Neural progenitor cell (in vitro differentiated cells): ENCODE measurements around the gene ZAR1L. TPM values are rescaled to one million over a fixed set of nuclear protein-coding genes. Genes with fewer than 3 reads are reported as not detected.
"Not testable (repeated sequence)": the region's sequence is repeated elsewhere in the genome, so short reads cannot be mapped to it uniquely, and the experiment has no call there.

Experiments
- DNase-seq: peaks from one replicate; pipeline ENCODE4 v3.0.0-alpha.2; 2016; ENCODE audit warnings: low spot score
- H2AFZ ChIP-seq: fragments of 200-600 bp; sonication (generic); replicated peaks from 2 replicates; pipeline ENCODE4 v1.6.1; 2016; ENCODE audit warnings: antibody characterized with exemption
- H3F3A ChIP-seq: fragments of 200-600 bp; sonication (generic); 2 replicates; pipeline ENCODE4 v1.6.1; 2016; ENCODE audit warnings: antibody characterized with exemption, low read depth
- H3K27ac ChIP-seq: fragments of 200-600 bp; sonication (generic); 2 replicates; pipeline ENCODE4 v1.5.1; 2016; ENCODE audit warnings: mild to moderate bottlenecking
- H3K27me3 ChIP-seq: fragments of 200-600 bp; sonication (generic); 2 replicates; pipeline ENCODE4 v1.6.1; 2016; ENCODE audit warnings: mild to moderate bottlenecking, moderate library complexity
- H3K36me3 ChIP-seq: fragments of 200-600 bp; sonication (generic); 2 replicates; pipeline ENCODE4 v1.5.1; 2016
- H3K4me1 ChIP-seq: fragments of 200-600 bp; sonication (generic); 2 replicates; pipeline ENCODE4 v1.6.1; 2016; ENCODE audit warnings: mixed run types
- H3K4me2 ChIP-seq: fragments of 200-600 bp; sonication (generic); 2 replicates; pipeline ENCODE4 v1.6.1; 2016
- H3K4me3 ChIP-seq: fragments of 200-600 bp; sonication (generic); 2 replicates; pipeline ENCODE4 v1.5.1; 2016
- H3K79me2 ChIP-seq: fragments of 200-600 bp; sonication (generic); 2 replicates; pipeline ENCODE4 v1.6.1; 2016; ENCODE audit warnings: low read depth
- H3K9ac ChIP-seq: fragments of 200-600 bp; sonication (generic); 2 replicates; pipeline ENCODE4 v1.6.1; 2016
- H3K9me3 ChIP-seq: fragments of 200-600 bp; sonication (generic); 2 replicates; pipeline ENCODE4 v1.5.1; 2016; ENCODE audit warnings: low read depth
- H4K20me1 ChIP-seq: fragments of 200-600 bp; sonication (generic); 2 replicates; pipeline ENCODE4 v1.6.1; 2016; ENCODE audit warnings: low read depth
- H3K27ac Mint-ChIP-seq: 3 replicates; pipeline ENCODE4 v1.8.0; 2021; ENCODE audit warnings: mixed read lengths
- H3K27me3 Mint-ChIP-seq: 2 replicates; pipeline ENCODE4 v1.8.0; 2022; ENCODE audit warnings: low read depth, mild to moderate bottlenecking, inconsistent platforms, moderate library complexity, mixed read lengths; ENCODE audit not compliant: insufficient read depth
- H3K36me3 Mint-ChIP-seq: 3 replicates; pipeline ENCODE4 v1.8.0; 2021; ENCODE audit warnings: mixed read lengths
- H3K4me1 Mint-ChIP-seq: 3 replicates; pipeline ENCODE4 v1.8.0; 2021; ENCODE audit warnings: mixed read lengths
- H3K4me3 Mint-ChIP-seq: 3 replicates; pipeline ENCODE4 v1.8.0; 2021; ENCODE audit warnings: mild to moderate bottlenecking, moderate library complexity, mixed read lengths
- H3K9me3 Mint-ChIP-seq: 3 replicates; pipeline ENCODE4 v1.8.0; 2020; ENCODE audit warnings: mixed read lengths
- EZH2 ChIP-seq: fragments of 200-600 bp; sonication (generic); IDR thresholded peaks from 2 replicates; pipeline ENCODE4 v1.6.1; 2017; ENCODE audit warnings: antibody characterized with exemption, mild to moderate bottlenecking, moderate library complexity
- EZH2phosphoT487 ChIP-seq: fragments of 200-600 bp; sonication (generic); IDR thresholded peaks from 2 replicates; pipeline ENCODE4 v1.6.1; 2017; ENCODE audit warnings: antibody characterized with exemption
- total RNA-seq: library from RNA; depleted of rRNA; stranded (reverse); fragments of >200 nt; gene quantifications from 2 replicates; pipeline ENCODE4 v1.2.3, GENCODE V29; 2015; ENCODE audit warnings: low replicate concordance
- TF ChIP-seq, protein P1 (sequence below): fragments of 200-600 bp; sonication (generic); IDR thresholded peaks from 2 replicates; pipeline ENCODE4 v1.5.1; 2017; ENCODE audit warnings: antibody characterized with exemption, mild to moderate bottlenecking

Gene ZAR1L
- total RNA-seq: 2.2 TPM in 1 of 2 replicates, not detected in the other

- peak within 1 kb of the TSS; percentile 90 for H3K4me3 Mint-ChIP-seq
- peak; percentile 89 for DNase-seq
- TF ChIP-seq EZH2: no peak
- TF ChIP-seq, protein P1, sequence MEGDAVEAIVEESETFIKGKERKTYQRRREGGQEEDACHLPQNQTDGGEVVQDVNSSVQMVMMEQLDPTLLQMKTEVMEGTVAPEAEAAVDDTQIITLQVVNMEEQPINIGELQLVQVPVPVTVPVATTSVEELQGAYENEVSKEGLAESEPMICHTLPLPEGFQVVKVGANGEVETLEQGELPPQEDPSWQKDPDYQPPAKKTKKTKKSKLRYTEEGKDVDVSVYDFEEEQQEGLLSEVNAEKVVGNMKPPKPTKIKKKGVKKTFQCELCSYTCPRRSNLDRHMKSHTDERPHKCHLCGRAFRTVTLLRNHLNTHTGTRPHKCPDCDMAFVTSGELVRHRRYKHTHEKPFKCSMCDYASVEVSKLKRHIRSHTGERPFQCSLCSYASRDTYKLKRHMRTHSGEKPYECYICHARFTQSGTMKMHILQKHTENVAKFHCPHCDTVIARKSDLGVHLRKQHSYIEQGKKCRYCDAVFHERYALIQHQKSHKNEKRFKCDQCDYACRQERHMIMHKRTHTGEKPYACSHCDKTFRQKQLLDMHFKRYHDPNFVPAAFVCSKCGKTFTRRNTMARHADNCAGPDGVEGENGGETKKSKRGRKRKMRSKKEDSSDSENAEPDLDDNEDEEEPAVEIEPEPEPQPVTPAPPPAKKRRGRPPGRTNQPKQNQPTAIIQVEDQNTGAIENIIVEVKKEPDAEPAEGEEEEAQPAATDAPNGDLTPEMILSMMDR: no peak
- TF ChIP-seq EZH2phosphoT487: no peak
- Histone ChIP-seq H3K27ac (peak within 1 kb of the TSS; percentile 74), H3K27me3 (no peaks in the 10 kb centered on the region), H3K9ac (peak within 1 kb of the TSS; percentile 22), H2AFZ (peak within 1 kb of the TSS; percentile 87), H3K79me2 (peaks cover 21% of the 10 kb centered on the region), H3K4me1 (no peaks in the 10 kb centered on the region), H3K36me3 (peaks cover 11% of the 10 kb centered on the region), H4K20me1 (no peaks in the 10 kb centered on the region), H3K4me2 (peak within 1 kb of the TSS; percentile 81), H3K4me3 (peak within 1 kb of the TSS; percentile 49), H3K9me3 (no peaks in the 10 kb centered on the region), H3F3A (peaks cover 23% of the 10 kb centered on the region)
- H3K27me3 Mint-ChIP-seq: peaks cover 2% of the 10 kb centered on the region
- no peaks in the 10 kb centered on the region for H3K9me3 Mint-ChIP-seq
- H3K27ac Mint-ChIP-seq: peak within 1 kb of the TSS; percentile 94
- peaks cover 6% of the 10 kb centered on the region for H3K36me3 Mint-ChIP-seq
- peaks cover 12% of the 10 kb centered on the region for H3K4me1 Mint-ChIP-seq
Observed at GRCh38 chr13:32315238-32316027, at the start of gene ZAR1L, which contains the start of gene BRCA2. ZAR1L (minus strand) TSS chr13:32315363; CDS start chr13:32311925, 3,438 bp downstream. BRCA2 (plus strand) TSS chr13:32315508; CDS start chr13:32316461, 953 bp downstream.

- peaks cover 20% of the 10 kb centered on the region for H3K36me3 ChIP-seq
- Mint-ChIP-seq H3K36me3 (peaks cover 14% of the 10 kb centered on the region), H3K27me3 (no peaks in the 10 kb centered on the region), H3K4me3 (no peak overlapping the region), H3K27ac (no peak overlapping the region), H3K4me1 (no peaks in the 10 kb centered on the region), H3K9me3 (no peaks in the 10 kb centered on the region)
- no peaks in the 10 kb centered on the region for H3K79me2 ChIP-seq
- no peaks in the 10 kb centered on the region for H3K27me3 ChIP-seq
- H3K9me3 ChIP-seq: no peaks in the 10 kb centered on the region
- no peaks in the 10 kb centered on the region for H3K4me1 ChIP-seq
- no peak for DNase-seq
- no peaks in the 10 kb centered on the region for H4K20me1 ChIP-seq
- no peak overlapping the region for H3K27ac ChIP-seq
- no peak overlapping the region for H3K9ac ChIP-seq
- no peak overlapping the region for H3K4me2 ChIP-seq
- TF ChIP-seq EZH2phosphoT487 (no peak), EZH2 (no peak)
- no peak overlapping the region for H2AFZ ChIP-seq
- H3K4me3 ChIP-seq: no peak overlapping the region
- H3F3A ChIP-seq: no peaks in the 10 kb centered on the region
Observed at GRCh38 chr13:32362574-32362973, 47.4 kb upstream of the ZAR1L start.

- not testable (repeated sequence) for H3K27ac Mint-ChIP-seq, H3K4me3 Mint-ChIP-seq, H3K27me3 Mint-ChIP-seq, H3K4me3 ChIP-seq, H3K79me2 ChIP-seq, H3K4me1 Mint-ChIP-seq, H3F3A ChIP-seq, H3K9me3 Mint-ChIP-seq, H3K9ac ChIP-seq, H3K27ac ChIP-seq, DNase-seq, H3K27me3 ChIP-seq, H3K9me3 ChIP-seq, H2AFZ ChIP-seq, H3K36me3 ChIP-seq, H3K4me1 ChIP-seq, H4K20me1 ChIP-seq, H3K4me2 ChIP-seq
- peaks cover 15% of the 10 kb centered on the region for H3K36me3 Mint-ChIP-seq
Observed at GRCh38 chr13:32355935-32356334, 40.8 kb upstream of the ZAR1L start.

DNA sequence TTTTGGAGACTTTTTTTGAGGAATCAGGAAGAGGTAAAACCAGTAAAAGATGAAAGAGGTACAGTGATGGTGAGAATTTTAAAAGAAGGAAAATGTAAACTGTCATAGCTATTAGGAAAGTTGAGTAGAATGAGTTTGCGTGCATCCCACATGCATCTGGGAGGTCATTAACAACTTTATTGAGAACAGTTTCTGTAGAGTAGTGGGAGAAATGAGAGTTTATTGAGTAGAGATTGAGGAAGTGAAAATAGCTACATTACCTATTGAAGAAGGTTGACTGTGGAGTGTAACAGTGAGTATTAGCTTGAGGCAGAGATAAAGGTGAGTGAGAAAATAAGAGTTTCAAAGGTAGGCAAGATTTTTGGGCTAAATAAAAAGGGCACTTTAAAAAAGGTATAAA is 38.9 kb upstream of the ZAR1L start:
- Histone ChIP-seq H3K4me1 (no peaks in the 10 kb centered on the region), H3F3A (no peaks in the 10 kb centered on the region), H3K4me2 (no peak overlapping the region), H3K79me2 (no peaks in the 10 kb centered on the region), H3K9ac (no peak overlapping the region), H3K4me3 (no peak overlapping the region), H3K27me3 (no peaks in the 10 kb centered on the region), H3K9me3 (no peaks in the 10 kb centered on the region), H3K27ac (no peak overlapping the region), H2AFZ (no peak overlapping the region), H3K36me3 (peaks cover 8% of the 10 kb centered on the region), H4K20me1 (no peaks in the 10 kb centered on the region)
- no peaks in the 10 kb centered on the region for H3K27me3 Mint-ChIP-seq
- H3K36me3 Mint-ChIP-seq: peaks cover 18% of the 10 kb centered on the region
- H3K4me3 Mint-ChIP-seq: no peak overlapping the region
- no peaks in the 10 kb centered on the region for H3K9me3 Mint-ChIP-seq
- DNase-seq: no peak
- TF ChIP-seq EZH2: no peak
- TF ChIP-seq, protein P1: no peak
- TF ChIP-seq EZH2phosphoT487: no peak
- H3K27ac Mint-ChIP-seq: no peak overlapping the region
- no peaks in the 10 kb centered on the region for H3K4me1 Mint-ChIP-seq

DNA sequence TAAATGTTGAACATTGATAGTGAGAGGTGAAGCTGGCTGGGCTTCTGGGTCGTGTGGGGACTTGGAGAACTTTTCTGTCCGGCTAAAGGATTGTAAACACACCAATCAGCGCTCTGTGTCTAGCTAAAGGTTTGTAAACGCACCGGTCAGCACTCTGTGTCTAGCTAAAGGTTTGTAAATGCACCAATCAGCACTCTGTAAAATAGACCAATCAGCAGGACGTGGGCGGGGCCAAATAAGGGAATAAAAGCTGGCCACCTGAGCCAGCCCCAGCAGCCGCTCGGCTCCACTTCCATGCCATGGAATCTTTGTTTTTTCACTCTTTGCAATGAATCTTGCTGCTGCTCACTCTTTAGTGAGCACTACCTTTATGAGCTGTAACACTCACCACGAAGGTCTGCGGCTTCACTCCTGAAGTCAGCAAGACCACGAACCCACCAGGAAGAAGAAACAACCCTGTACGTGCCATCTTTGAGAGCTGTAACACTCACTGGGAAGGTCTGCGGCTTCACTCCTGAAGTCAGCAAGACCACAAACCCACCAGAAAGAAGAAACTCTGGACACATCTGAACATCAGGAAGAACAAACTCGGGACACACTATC is 35.8 kb upstream of the ZAR1L start:
- not testable (repeated sequence) for H3K9me3 Mint-ChIP-seq, H3K4me1 Mint-ChIP-seq, H3K4me2 ChIP-seq, H4K20me1 ChIP-seq, H3K27me3 Mint-ChIP-seq, H3K27me3 ChIP-seq, DNase-seq, H3K9me3 ChIP-seq, H3K27ac ChIP-seq, H3F3A ChIP-seq, H3K4me3 Mint-ChIP-seq, H2AFZ ChIP-seq, H3K4me1 ChIP-seq, H3K27ac Mint-ChIP-seq, H3K4me3 ChIP-seq, H3K9ac ChIP-seq, H3K36me3 ChIP-seq, H3K79me2 ChIP-seq
- peaks cover 22% of the 10 kb centered on the region for H3K36me3 Mint-ChIP-seq
